ENCODE results near the gene ZNF14. TPM values are rescaled to one million over a fixed set of nuclear protein-coding genes. Genes with fewer than 3 reads are reported as not detected.
"Not testable (repeated sequence)": the region's sequence is repeated elsewhere in the genome, so short reads cannot be mapped to it uniquely, and the experiment has no call there.

The ZNF14 gene
- total RNA-seq, 2 donors from 2014 or later, result 2.6 to 4.8 TPM

- Histone ChIP-seq H3K27ac (no peak overlapping the region), H3K36me3 (peaks cover 6% of the 10 kb centered on the region), H3K4me3 (no peak overlapping the region), H3K9ac (ENCODE audit: low read depth in 2 of 2, low read length in 2 of 2) (no peak overlapping the region), H3K4me1 (no peaks in the 10 kb centered on the region), H3K9me3 (no peaks in the 10 kb centered on the region), H3K27me3 (no peaks in the 10 kb centered on the region)
- intact Hi-C loops (cut with DNase I), result no loop called here
- DNase-seq, result no peak
- TF ChIP-seq CTCF (IDR thresholded peaks at IDR 0.05), result no peak
Measured at GRCh38 chr19:19677579-19677978, 55.3 kb downstream of the ZNF14 start.

- no peaks in the 10 kb centered on the region for H3K27me3 ChIP-seq
- H3K27ac ChIP-seq, result no peak overlapping the region
- H3K36me3 ChIP-seq, result peaks cover under 1% of the 10 kb centered on the region
- intact Hi-C loops (cut with DNase I), result no loop called here
- no peaks in the 10 kb centered on the region for H3K4me1 ChIP-seq
- no peak overlapping the region for H3K9ac ChIP-seq (ENCODE audit: low read depth in 2 of 2, low read length in 2 of 2)
- no peak for TF ChIP-seq CTCF (IDR thresholded peaks at IDR 0.05)
- H3K9me3 ChIP-seq, result no peaks in the 10 kb centered on the region
- no peak overlapping the region for H3K4me3 ChIP-seq
- no peak for DNase-seq
Measured at GRCh38 chr19:19674315-19674714, 58.6 kb downstream of the ZNF14 start.

- no peaks in the 10 kb centered on the region for H3K36me3 ChIP-seq
- H3K27ac ChIP-seq, result no peak overlapping the region
- intact Hi-C loops (cut with DNase I), result no loop called here
- H3K9me3 ChIP-seq, result no peaks in the 10 kb centered on the region
- no peaks in the 10 kb centered on the region for H3K27me3 ChIP-seq
- DNase-seq, result no peak
- no peak overlapping the region for H3K9ac ChIP-seq (ENCODE audit: low read depth in 2 of 2, low read length in 2 of 2)
- TF ChIP-seq CTCF (IDR thresholded peaks at IDR 0.05), result no peak
- no peak overlapping the region for H3K4me3 ChIP-seq
- H3K4me1 ChIP-seq, result no peaks in the 10 kb centered on the region
Measured at GRCh38 chr19:19672816-19673215, 60.1 kb downstream of the ZNF14 start.

GRCh38 chr19:19670070-19670551 is 62.8 kb downstream of the ZNF14 start:
- TF ChIP-seq CTCF (IDR thresholded peaks at IDR 0.05), result no peak
- Histone ChIP-seq H3K36me3 (no peaks in the 10 kb centered on the region), H3K4me3 (peak overlapping the region; percentile 79), H3K9ac (ENCODE audit: low read depth in 2 of 2, low read length in 2 of 2) (no peak overlapping the region), H3K9me3 (no peaks in the 10 kb centered on the region), H3K4me1 (no peaks in the 10 kb centered on the region), H3K27ac (no peak overlapping the region), H3K27me3 (no peaks in the 10 kb centered on the region)
- intact Hi-C loops (cut with DNase I), result no loop called here
- peak; percentile 17 for DNase-seq

GRCh38 chr19:19668230-19669012 is 64.5 kb downstream of the ZNF14 start, which contains the start of gene ZNF101:
ZNF101 (plus strand) TSS chr19:19668839; CDS start chr19:19668964, 125 bp downstream.
- H3K27ac ChIP-seq, result peak within 1 kb of the TSS; percentile 79
- H3K9ac ChIP-seq (ENCODE audit: low read depth in 2 of 2, low read length in 2 of 2), result peak within 1 kb of the TSS; percentile 81 to 96
- intact Hi-C loops (cut with DNase I), result loop anchor here (5.0 kb wide), 1 partner anchor 64 kb away; the partner anchor contains the start of gene ZNF14
- no peaks in the 10 kb centered on the region for H3K4me1 ChIP-seq
- H3K27me3 ChIP-seq, result no peaks in the 10 kb centered on the region
- TF ChIP-seq CTCF (IDR thresholded peaks at IDR 0.05), result no peak
- H3K36me3 ChIP-seq, result no peaks in the 10 kb centered on the region
- no peaks in the 10 kb centered on the region for H3K9me3 ChIP-seq
- DNase-seq, result peak; percentile 96
- H3K4me3 ChIP-seq, result peak within 1 kb of the TSS; percentile 79

GRCh38 chr19:19665420-19665948 is 67.4 kb downstream of the ZNF14 start:
- not testable (repeated sequence) for H3K36me3 ChIP-seq; H3K9me3 ChIP-seq; H3K27ac ChIP-seq; DNase-seq; H3K4me3 ChIP-seq; H3K27me3 ChIP-seq; H3K9ac ChIP-seq (ENCODE audit: low read depth in 2 of 2, low read length in 2 of 2); H3K4me1 ChIP-seq
- intact Hi-C loops (cut with DNase I), result loop anchor here (5.0 kb wide), 1 partner anchor 67 kb away; the partner anchor contains the start of gene ZNF14
